Measurements from ENCODE around the gene LRFN2.

DNA sequence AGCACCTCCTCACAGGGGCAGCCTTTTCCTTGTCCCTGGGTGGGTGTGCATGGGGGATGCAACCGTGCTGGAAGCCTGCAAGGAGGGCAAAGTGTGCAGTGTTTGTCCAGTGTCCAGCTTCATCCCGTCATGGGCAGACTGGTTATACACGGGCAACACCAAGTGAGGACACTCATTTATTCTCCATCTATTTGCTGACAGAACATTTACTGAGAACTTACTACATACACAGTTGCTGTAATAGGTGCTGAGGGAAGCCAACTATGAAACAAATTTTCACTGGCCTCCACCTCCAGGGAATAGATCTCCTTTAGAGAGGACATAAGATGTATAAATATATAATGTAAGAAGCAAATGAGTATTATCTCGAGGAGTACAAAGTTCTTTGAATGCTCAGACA, 136.7 kb downstream of the LRFN2 start:
- TF ChIP-seq CTCF (IDR thresholded peaks at IDR 0.05; ENCODE audit: control extremely low read depth in 1 of 3, insufficient read depth in 1 of 3, low read depth in 1 of 3, low read length in 3 of 3), result no peak
- no peak for TF ChIP-seq RFX5 (IDR thresholded peaks at IDR 0.05; ENCODE audit: borderline replicate concordance, low read depth, low read length)
- no peak for TF ChIP-seq ASH2L (IDR thresholded peaks at IDR 0.05; ENCODE audit: low read length)
- TF ChIP-seq RNF2 (IDR thresholded peaks at IDR 0.05; ENCODE audit: borderline replicate concordance, low read depth, low read length, missing control alignments, poor library complexity, severe bottlenecking), result no peak
- TF ChIP-seq EP300 (IDR thresholded peaks at IDR 0.05; ENCODE audit: borderline replicate concordance in 1 of 2, low read depth in 2 of 2, low read length in 2 of 2), result no peak
- TF ChIP-seq SRF (IDR thresholded peaks at IDR 0.05; ENCODE audit: low read depth, low read length), result no peak
- TF ChIP-seq POLR2A (IDR thresholded peaks at IDR 0.05; ENCODE audit: control extremely low read depth in 1 of 2, low read depth in 2 of 2, low read length in 2 of 2), result no peak
- TF ChIP-seq MAFK (IDR thresholded peaks at IDR 0.05; ENCODE audit: low read depth, low read length), result no peak
- TF ChIP-seq CEBPB (IDR thresholded peaks at IDR 0.05; ENCODE audit: low read depth, low read length), result no peak

Data from H1 (cell line).